Measurements from ENCODE around the gene RNF144A. TPM values are rescaled to one million over a fixed set of nuclear protein-coding genes. Genes with fewer than 3 reads are reported as not detected.

RNF144A gene
- total and polyA plus RNA-seq, 4 donors: 0.63 to 27.6 (median 4.1) TPM

GRCh38 chr2:7073901-7074300 lies 156.7 kb downstream of the RNF144A start:
- Histone ChIP-seq H3K27me3 (ENCODE audit: control insufficient read depth in 1 of 2, insufficient read depth in 2 of 2, low read length in 1 of 2) (peaks cover 0 to 1% of the 10 kb centered on the region in 2 donors), H3K36me3 (ENCODE audit: control insufficient read depth in 1 of 2, insufficient read depth in 2 of 2, low read length in 1 of 2) (no peaks in the 10 kb centered on the region), H3K9me3 (ENCODE audit: control insufficient read depth, low read length) (no peaks in the 10 kb centered on the region), H3K4me3 (ENCODE audit: low read length in 2 of 2) (no peak overlapping the region), H3K27ac (ENCODE audit: low read depth in 1 of 2, low read length in 2 of 2) (no peak overlapping the region), H3K4me1 (ENCODE audit: control insufficient read depth in 1 of 2, insufficient read depth in 2 of 2, low read length in 2 of 2) (no peaks in the 10 kb centered on the region)
- DNase-seq (no peak), ATAC-seq (ENCODE audit: low FRiP score) (no peak)
- intact Hi-C loops (cut with DNase I): no loop called here
- WGBS, 2 donors: 41 to 52% methylated on average over 3 of the region's 3 CpGs

- H3K9me3 ChIP-seq (ENCODE audit: control insufficient read depth, low read length): no peaks in the 10 kb centered on the region
- H3K36me3 ChIP-seq (ENCODE audit: control insufficient read depth in 1 of 2, insufficient read depth in 2 of 2, low read length in 1 of 2): no peaks in the 10 kb centered on the region
- H3K4me1 ChIP-seq (ENCODE audit: control insufficient read depth in 1 of 2, insufficient read depth in 2 of 2, low read length in 2 of 2): no peaks in the 10 kb centered on the region
- H3K27ac ChIP-seq (ENCODE audit: low read depth in 1 of 2, low read length in 2 of 2): no peak overlapping the region
- no peak overlapping the region for H3K4me3 ChIP-seq (ENCODE audit: low read length in 2 of 2)
- DNase-seq (no peak), ATAC-seq (ENCODE audit: low FRiP score) (no peak)
- H3K27me3 ChIP-seq (ENCODE audit: control insufficient read depth in 1 of 2, insufficient read depth in 2 of 2, low read length in 1 of 2): peaks cover 0 to 1% of the 10 kb centered on the region in 2 donors
- WGBS, 2 donors: 98% methylated on average over 1 of the region's 1 CpG
- intact Hi-C loops (cut with DNase I): no loop called here
These were observed 158.6 kb downstream of the RNF144A start for GRCh38 chr2:7075834-7076233.

DNA sequence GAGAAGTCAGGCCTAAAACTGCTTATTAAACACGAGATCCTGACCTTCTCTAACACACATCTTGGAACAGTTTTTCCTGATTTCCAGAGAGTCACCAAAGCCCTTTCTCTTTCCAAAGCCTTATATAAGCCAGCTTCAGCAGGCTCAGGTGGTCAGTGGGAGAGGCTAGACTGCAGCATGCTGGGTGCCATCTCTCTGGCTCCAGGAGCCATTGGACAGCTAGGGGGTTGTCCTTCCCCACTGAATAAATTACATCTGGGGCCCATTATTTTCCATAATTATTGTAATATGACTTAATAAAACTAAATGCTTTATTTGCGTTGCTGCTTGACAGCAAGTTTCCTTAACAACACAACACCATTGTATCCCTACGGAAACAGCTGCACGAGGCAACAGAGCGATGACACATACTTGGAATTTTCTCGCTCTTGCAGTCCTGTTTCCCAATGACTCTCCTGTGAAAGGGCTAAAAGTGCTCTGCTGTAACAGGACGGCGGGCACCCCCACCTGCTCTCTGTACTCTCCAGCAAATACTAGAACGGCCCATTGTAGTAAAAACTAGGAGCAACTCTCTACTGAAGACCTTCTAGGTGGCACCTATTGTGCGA lies 160.6 kb downstream of the RNF144A start:
- H3K4me1 ChIP-seq (ENCODE audit: control insufficient read depth in 1 of 2, insufficient read depth in 2 of 2, low read length in 2 of 2): no peaks in the 10 kb centered on the region
- peaks cover 0 to 1% of the 10 kb centered on the region in 2 donors for H3K27me3 ChIP-seq (ENCODE audit: control insufficient read depth in 1 of 2, insufficient read depth in 2 of 2, low read length in 1 of 2)
- ATAC-seq (ENCODE audit: low FRiP score) (no peak), DNase-seq (no peak)
- intact Hi-C loops (cut with DNase I): no loop called here
- H3K36me3 ChIP-seq (ENCODE audit: control insufficient read depth in 1 of 2, insufficient read depth in 2 of 2, low read length in 1 of 2): no peaks in the 10 kb centered on the region
- no peak overlapping the region for H3K4me3 ChIP-seq (ENCODE audit: low read length in 2 of 2)
- H3K27ac ChIP-seq (ENCODE audit: low read depth in 1 of 2, low read length in 2 of 2): no peak overlapping the region
- no peaks in the 10 kb centered on the region for H3K9me3 ChIP-seq (ENCODE audit: control insufficient read depth, low read length)
- WGBS, 2 donors: 82 to 90% methylated on average over 10 of the region's 10 CpGs

- H3K27me3 ChIP-seq (ENCODE audit: control insufficient read depth in 1 of 2, insufficient read depth in 2 of 2, low read length in 1 of 2): no peaks in the 10 kb centered on the region
- H3K27ac ChIP-seq (ENCODE audit: low read depth in 1 of 2, low read length in 2 of 2): peak overlapping the region in 1 of 2 donors; percentile 25
- ATAC-seq (ENCODE audit: low FRiP score) (no peak), DNase-seq (no peak)
- H3K4me1 ChIP-seq (ENCODE audit: control insufficient read depth in 1 of 2, insufficient read depth in 2 of 2, low read length in 2 of 2): no peaks in the 10 kb centered on the region
- 75 to 86% methylated on average over 10 of the region's 10 CpGs for WGBS, 2 donors
- no peak overlapping the region for H3K4me3 ChIP-seq (ENCODE audit: low read length in 2 of 2)
- H3K36me3 ChIP-seq (ENCODE audit: control insufficient read depth in 1 of 2, insufficient read depth in 2 of 2, low read length in 1 of 2): no peaks in the 10 kb centered on the region
- intact Hi-C loops (cut with DNase I): no loop called here
- peaks cover 2% of the 10 kb centered on the region for H3K9me3 ChIP-seq (ENCODE audit: control insufficient read depth, low read length)
These were observed 166.6 kb downstream of the RNF144A start for GRCh38 chr2:7083580-7084509.

DNA sequence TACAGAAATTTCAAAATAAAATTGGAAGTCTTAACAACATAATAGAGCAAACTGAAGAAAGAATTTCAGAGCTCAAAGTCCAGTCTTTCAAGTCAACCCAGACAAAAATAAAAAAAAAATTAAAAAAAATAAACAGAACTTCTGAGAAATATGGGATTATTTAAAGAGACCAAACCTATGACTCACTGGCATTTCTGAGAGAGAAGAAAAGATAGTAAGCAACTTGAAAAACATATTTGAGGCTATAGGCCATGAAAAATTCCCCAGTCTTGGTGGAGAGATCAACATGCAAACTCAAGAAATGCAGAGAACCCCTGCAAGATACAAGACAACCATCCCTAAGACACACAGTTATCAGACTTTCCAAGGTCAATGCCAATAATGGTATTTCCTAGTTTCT lies 167.4 kb downstream of the RNF144A start:
- Histone ChIP-seq H3K9me3 (ENCODE audit: control insufficient read depth, low read length) (peaks cover 2% of the 10 kb centered on the region), H3K4me3 (ENCODE audit: low read length in 2 of 2) (no peak overlapping the region), H3K27me3 (ENCODE audit: control insufficient read depth in 1 of 2, insufficient read depth in 2 of 2, low read length in 1 of 2) (no peaks in the 10 kb centered on the region), H3K4me1 (ENCODE audit: control insufficient read depth in 1 of 2, insufficient read depth in 2 of 2, low read length in 2 of 2) (no peaks in the 10 kb centered on the region), H3K36me3 (ENCODE audit: control insufficient read depth in 1 of 2, insufficient read depth in 2 of 2, low read length in 1 of 2) (no peaks in the 10 kb centered on the region), H3K27ac (ENCODE audit: low read depth in 1 of 2, low read length in 2 of 2) (no peak overlapping the region)
- ATAC-seq (ENCODE audit: low FRiP score): no peak
- intact Hi-C loops (cut with DNase I): no loop called here
- no peak for DNase-seq

GRCh38 chr2:7089284-7089683 lies 172.1 kb downstream of the RNF144A start:
- no peak overlapping the region for H3K4me3 ChIP-seq (ENCODE audit: low read length in 2 of 2)
- no peaks in the 10 kb centered on the region for H3K9me3 ChIP-seq (ENCODE audit: control insufficient read depth, low read length)
- H3K27ac ChIP-seq (ENCODE audit: low read depth in 1 of 2, low read length in 2 of 2): no peak overlapping the region
- WGBS, 2 donors: 96 to 98% methylated on average over 16 of the region's 16 CpGs
- no peaks in the 10 kb centered on the region for H3K4me1 ChIP-seq (ENCODE audit: control insufficient read depth in 1 of 2, insufficient read depth in 2 of 2, low read length in 2 of 2)
- no peaks in the 10 kb centered on the region for H3K27me3 ChIP-seq (ENCODE audit: control insufficient read depth in 1 of 2, insufficient read depth in 2 of 2, low read length in 1 of 2)
- H3K36me3 ChIP-seq (ENCODE audit: control insufficient read depth in 1 of 2, insufficient read depth in 2 of 2, low read length in 1 of 2): no peaks in the 10 kb centered on the region
- DNase-seq (no peak), ATAC-seq (ENCODE audit: low FRiP score) (no peak)
- intact Hi-C loops (cut with DNase I): no loop called here

- DNase-seq (no peak), ATAC-seq (ENCODE audit: low FRiP score) (peak; percentile 36)
- H3K36me3 ChIP-seq (ENCODE audit: control insufficient read depth in 1 of 2, insufficient read depth in 2 of 2, low read length in 1 of 2): no peaks in the 10 kb centered on the region
- no peak overlapping the region for H3K27ac ChIP-seq (ENCODE audit: low read depth in 1 of 2, low read length in 2 of 2)
- intact Hi-C loops (cut with DNase I): loop anchor here in 1 of 2 donors (10.0 kb wide), 1 partner anchor 1595 kb away; the partner anchor contains the start of gene ID2
- no peak overlapping the region for H3K4me3 ChIP-seq (ENCODE audit: low read length in 2 of 2)
- H3K27me3 ChIP-seq (ENCODE audit: control insufficient read depth in 1 of 2, insufficient read depth in 2 of 2, low read length in 1 of 2): no peaks in the 10 kb centered on the region
- no peaks in the 10 kb centered on the region for H3K9me3 ChIP-seq (ENCODE audit: control insufficient read depth, low read length)
- no peaks in the 10 kb centered on the region for H3K4me1 ChIP-seq (ENCODE audit: control insufficient read depth in 1 of 2, insufficient read depth in 2 of 2, low read length in 2 of 2)
- WGBS, 2 donors: 94 to 97% methylated on average over 24 to 26 of the region's 26 CpGs
These were observed 172.8 kb downstream of the RNF144A start for GRCh38 chr2:7089898-7090510.

DNA sequence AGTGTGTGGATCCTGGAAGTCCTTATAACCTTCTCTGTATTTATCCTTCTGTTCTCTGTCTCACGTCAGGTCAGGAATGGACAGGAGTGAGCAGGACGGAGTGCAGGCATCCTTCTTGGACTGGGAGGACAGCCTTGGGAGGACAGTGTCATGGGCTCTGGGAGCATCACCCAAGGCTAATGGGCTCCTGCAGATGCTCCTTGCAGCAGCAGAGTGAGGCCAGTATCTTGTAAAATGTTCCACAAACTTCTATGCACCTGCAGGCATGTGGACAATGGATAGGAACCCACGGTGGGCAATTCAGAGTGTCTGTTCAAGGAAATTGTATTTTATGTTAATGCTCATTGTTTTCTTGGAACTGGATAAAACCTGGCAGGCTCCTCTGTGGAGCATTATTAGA lies 176.2 kb downstream of the RNF144A start:
- no peak overlapping the region for H3K27ac ChIP-seq (ENCODE audit: low read depth in 1 of 2, low read length in 2 of 2)
- WGBS, 2 donors: 91 to 95% methylated on average over 3 of the region's 3 CpGs
- no peaks in the 10 kb centered on the region for H3K4me1 ChIP-seq (ENCODE audit: control insufficient read depth in 1 of 2, insufficient read depth in 2 of 2, low read length in 2 of 2)
- H3K27me3 ChIP-seq (ENCODE audit: control insufficient read depth in 1 of 2, insufficient read depth in 2 of 2, low read length in 1 of 2): no peaks in the 10 kb centered on the region
- intact Hi-C loops (cut with DNase I): loop anchor here in 1 of 2 donors (10.0 kb wide), 1 partner anchor 1591 kb away; the partner anchor contains the start of gene ID2
- H3K9me3 ChIP-seq (ENCODE audit: control insufficient read depth, low read length): no peaks in the 10 kb centered on the region
- no peak overlapping the region for H3K4me3 ChIP-seq (ENCODE audit: low read length in 2 of 2)
- no peak for ATAC-seq (ENCODE audit: low FRiP score)
- DNase-seq: no peak
- H3K36me3 ChIP-seq (ENCODE audit: control insufficient read depth in 1 of 2, insufficient read depth in 2 of 2, low read length in 1 of 2): no peaks in the 10 kb centered on the region
